ENCODE measurements around the gene PPFIA1. TPM values are rescaled to one million over a fixed set of nuclear protein-coding genes. Genes with fewer than 3 reads are reported as not detected.
A peak's percentile ranks its signal among the peaks of the same experiment; 100 is the strongest.

Gene PPFIA1
- total and polyA plus RNA-seq, 4 donors: 27.5 to 85.0 (median 43.5) TPM

- Histone ChIP-seq H3K27ac (ENCODE audit: low read depth in 1 of 2, low read length in 1 of 2) (no peak overlapping the region), H3K9ac (ENCODE audit: insufficient read depth in 1 of 2, low read length in 2 of 2) (no peak overlapping the region), H3K27me3 (ENCODE audit: control insufficient read depth in 3 of 3, insufficient read depth in 3 of 3, low read length in 2 of 3) (no peaks in the 10 kb centered on the region), H3K4me1 (ENCODE audit: control insufficient read depth in 5 of 5, insufficient read depth in 5 of 5, low read length in 5 of 5) (no peaks in the 10 kb centered on the region), H3K9me3 (ENCODE audit: control insufficient read depth in 4 of 4, insufficient read depth in 3 of 4, low read length in 3 of 4) (peaks cover 0 to 4% (median 0%) of the 10 kb centered on the region in 4 donors), H3K4me3 (no peak overlapping the region), H3K36me3 (ENCODE audit: control insufficient read depth in 4 of 4, insufficient read depth in 4 of 4, low read length in 4 of 4) (peaks cover 22 to 49% (median 31%) of the 10 kb centered on the region in 4 donors)
- 91 to 92% methylated on average over 8 of the region's 8 CpGs for WGBS, 2 donors
- no peak for TF ChIP-seq CTCF (IDR thresholded peaks at IDR 0.05; ENCODE audit: control extremely low read depth, extremely low read depth)
- ATAC-seq (ENCODE audit: insufficient read depth, low FRiP score) (no peak), DNase-seq (no peak)
Measured at GRCh38 chr11:70359451-70360205, 89.1 kb downstream of the PPFIA1 start.

GRCh38 chr11:70360211-70360610, 89.7 kb downstream of the PPFIA1 start:
- H3K4me1 ChIP-seq (ENCODE audit: control insufficient read depth in 5 of 5, insufficient read depth in 5 of 5, low read length in 5 of 5): no peaks in the 10 kb centered on the region
- H3K4me3 ChIP-seq: no peak overlapping the region
- peak in 2 of 3 donors; percentile 21 to 38 for DNase-seq
- H3K9me3 ChIP-seq (ENCODE audit: control insufficient read depth in 4 of 4, insufficient read depth in 3 of 4, low read length in 3 of 4): peaks cover 0 to 4% (median 0%) of the 10 kb centered on the region in 4 donors
- no peaks in the 10 kb centered on the region for H3K27me3 ChIP-seq (ENCODE audit: control insufficient read depth in 3 of 3, insufficient read depth in 3 of 3, low read length in 2 of 3)
- H3K9ac ChIP-seq (ENCODE audit: insufficient read depth in 1 of 2, low read length in 2 of 2): peak overlapping the region in 1 of 2 donors; percentile 9
- H3K36me3 ChIP-seq (ENCODE audit: control insufficient read depth in 4 of 4, insufficient read depth in 4 of 4, low read length in 4 of 4): peaks cover 23 to 48% (median 28%) of the 10 kb centered on the region in 4 donors
- H3K27ac ChIP-seq (ENCODE audit: low read depth in 1 of 2, low read length in 1 of 2): no peak overlapping the region
- no peak for TF ChIP-seq CTCF (IDR thresholded peaks at IDR 0.05; ENCODE audit: control extremely low read depth, extremely low read depth)
- WGBS, 2 donors: 78 to 80% methylated on average over 6 of the region's 6 CpGs
- ATAC-seq (ENCODE audit: insufficient read depth, low FRiP score): no peak

GRCh38 chr11:70364178-70364577, 93.7 kb downstream of the PPFIA1 start:
- TF ChIP-seq CTCF (IDR thresholded peaks at IDR 0.05; ENCODE audit: control extremely low read depth, extremely low read depth): no peak
- no peak for ATAC-seq (ENCODE audit: insufficient read depth, low FRiP score)
- H3K27me3 ChIP-seq (ENCODE audit: control insufficient read depth in 3 of 3, insufficient read depth in 3 of 3, low read length in 2 of 3): no peaks in the 10 kb centered on the region
- H3K36me3 ChIP-seq (ENCODE audit: control insufficient read depth in 4 of 4, insufficient read depth in 4 of 4, low read length in 4 of 4): peaks cover 6 to 33% (median 17%) of the 10 kb centered on the region in 4 donors
- DNase-seq: peak in 1 of 3 donors; percentile 16
- no peak overlapping the region for H3K4me3 ChIP-seq
- 93 to 96% methylated on average over 2 of the region's 2 CpGs for WGBS, 2 donors
- no peak overlapping the region for H3K27ac ChIP-seq (ENCODE audit: low read depth in 1 of 2, low read length in 1 of 2)
- peaks cover 0 to 1% (median 0%) of the 10 kb centered on the region in 5 donors for H3K4me1 ChIP-seq (ENCODE audit: control insufficient read depth in 5 of 5, insufficient read depth in 5 of 5, low read length in 5 of 5)
- peaks cover 0 to 4% (median 0%) of the 10 kb centered on the region in 4 donors for H3K9me3 ChIP-seq (ENCODE audit: control insufficient read depth in 4 of 4, insufficient read depth in 3 of 4, low read length in 3 of 4)
- no peak overlapping the region for H3K9ac ChIP-seq (ENCODE audit: insufficient read depth in 1 of 2, low read length in 2 of 2)

Data from lung (tissue), 12 donors.